AG04449 (cell line): ENCODE data around the gene DOCK4.
A peak's percentile ranks its signal among the peaks of the same experiment; 100 is the strongest.

Experiments
- CTCF ChIA-PET: fragments of 350-600 bp; formaldehyde crosslinking; extraction: SDS; loops from one replicate; lab custom pipeline; 2021; ENCODE audit warnings: antibody characterized with exemption; lab: Yijun Ruan, JAX
- POLR2A ChIA-PET: fragments of 400-600, 350-600 bp; formaldehyde crosslinking; extraction: SDS; loops from one replicate; lab custom pipeline; 2020; ENCODE audit warnings: antibody characterized with exemption, inconsistent platforms; lab: Yijun Ruan, JAX
- DNase-seq: peaks from one replicate; pipeline ENCODE4 v3.0.0-alpha.2; 2010; ENCODE audit warnings: low read depth, low spot score
- H3K4me3 ChIP-seq: 2 replicates; pipeline ENCODE4 v1.5.1; 2011; ENCODE audit warnings: low read depth, mild to moderate bottlenecking, control low read depth, low read length
- CTCF ChIP-seq: IDR thresholded peaks from one replicate; pipeline ENCODE4 v1.5.1; 2011; ENCODE audit warnings: mild to moderate bottlenecking, moderate library complexity, low read length, control low read depth, inconsistent platforms; ENCODE audit not compliant: insufficient read depth; ENCODE audit errors: missing control alignments

The DOCK4 gene

GRCh38 chr7:111834367-111834766, 371.8 kb downstream of the DOCK4 start:
- ChIA-PET POLR2A (no interaction called here), CTCF (interaction anchor here (1.1 to 9.4 kb wide), 5 partner anchors 20 to 98 kb away, joined by 3 to 83 read pairs (median 5); no protein-coding TSS in a partner anchor)
- no peak for DNase-seq
- H3K4me3 ChIP-seq: no peak overlapping the region
- no peak for TF ChIP-seq CTCF

- no peak for DNase-seq
- TF ChIP-seq CTCF: no peak
- ChIA-PET CTCF (interaction anchor here (1.1 to 9.4 kb wide), 4 partner anchors 9 to 80 kb away, joined by 5 to 83 read pairs (median 6); no protein-coding TSS in a partner anchor), POLR2A (no interaction called here)
- H3K4me3 ChIP-seq: no peak overlapping the region
Observed at GRCh38 chr7:111833466-111833865, 372.7 kb downstream of the DOCK4 start.

- DNase-seq: no peak
- no peak overlapping the region for H3K4me3 ChIP-seq
- POLR2A ChIA-PET: no interaction called here
- CTCF ChIA-PET: interaction anchor here (9.4 kb wide), 1 partner anchor 22 kb away, joined by 83 read pairs; no protein-coding TSS in a partner anchor
- no peak for TF ChIP-seq CTCF
Observed at GRCh38 chr7:111832174-111832573, 374.0 kb downstream of the DOCK4 start.

GRCh38 chr7:111829221-111829620, 377.0 kb downstream of the DOCK4 start:
- TF ChIP-seq CTCF: no peak
- DNase-seq: no peak
- no peak overlapping the region for H3K4me3 ChIP-seq
- ChIA-PET POLR2A (no interaction called here), CTCF (interaction anchor here (2.4 kb wide), 1 partner anchor 26 kb away, joined by 8 read pairs; no protein-coding TSS in a partner anchor)

- DNase-seq: peak; percentile 23
- ChIA-PET CTCF (interaction anchor here (2.4 kb wide), 1 partner anchor 27 kb away, joined by 8 read pairs; no protein-coding TSS in a partner anchor), POLR2A (no interaction called here)
- no peak overlapping the region for H3K4me3 ChIP-seq
- no peak for TF ChIP-seq CTCF
Observed at GRCh38 chr7:111827863-111828504, 378.2 kb downstream of the DOCK4 start.

- TF ChIP-seq CTCF: no peak
- POLR2A ChIA-PET: no interaction called here
- DNase-seq: no peak
- CTCF ChIA-PET: interaction anchor here (1.6 kb wide), 1 partner anchor 8 kb away, joined by 6 read pairs; no protein-coding TSS in a partner anchor
- no peak overlapping the region for H3K4me3 ChIP-seq
Observed at GRCh38 chr7:111825046-111825445, 381.2 kb downstream of the DOCK4 start.
